ENCODE data around the gene RDM1. TPM values are rescaled to one million over a fixed set of nuclear protein-coding genes. Genes with fewer than 3 reads are reported as not detected.

Gene RDM1
- total RNA-seq, 2 experiments from 2014 or later, result 4.1 to 11.0 TPM

DNA sequence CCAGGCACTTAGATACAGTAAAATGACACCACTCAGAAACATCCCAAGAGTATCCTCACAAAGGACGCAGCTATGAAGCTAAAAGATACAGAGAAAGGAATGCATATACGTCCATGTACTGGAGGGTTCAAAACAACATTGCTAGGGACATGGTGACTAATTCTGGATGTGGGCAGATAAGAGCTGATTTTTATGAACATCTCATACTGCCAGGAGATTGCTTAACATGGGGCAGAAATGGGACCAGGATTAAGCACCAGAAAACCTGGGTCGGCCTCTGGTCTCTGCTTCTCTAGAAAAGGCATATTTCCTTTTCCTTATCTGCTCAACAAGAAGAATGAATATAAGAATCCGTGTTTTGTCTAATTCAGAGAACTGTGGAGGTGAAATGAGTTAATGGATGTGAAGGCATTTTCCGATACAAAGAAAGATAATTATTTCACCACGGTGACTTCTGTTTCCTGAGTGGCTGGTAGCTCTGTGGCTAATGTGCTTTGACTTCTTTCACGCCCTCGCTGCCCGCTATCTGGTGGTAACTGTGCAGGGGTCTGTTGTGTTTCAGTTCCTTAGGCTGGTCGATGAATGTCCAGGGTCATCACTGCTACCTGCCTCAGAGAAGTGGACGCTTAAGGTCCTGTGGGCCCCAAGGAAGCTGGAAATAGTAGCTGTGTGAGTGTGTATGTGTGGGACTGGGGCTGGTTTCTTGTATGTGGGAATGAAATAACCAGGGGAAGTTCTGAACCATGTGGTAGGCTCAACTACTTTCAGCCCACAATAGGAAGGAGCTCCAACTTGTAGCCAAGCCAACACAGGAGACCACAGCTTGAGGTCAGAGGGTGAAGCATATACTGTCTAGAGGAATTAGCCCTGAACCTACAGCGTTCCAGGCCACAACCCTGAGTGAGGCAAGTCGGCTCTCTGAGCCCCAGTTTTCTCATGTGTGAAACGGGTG, 34.7 kb downstream of the RDM1 start:
- Histone ChIP-seq H3K27ac (ENCODE audit: low read depth, low read length, poor library complexity, severe bottlenecking) (no peak overlapping the region), H2AFZ (ENCODE audit: low read length) (no peak overlapping the region)
- CTCF ChIA-PET (ENCODE audit: unreplicated experiment), result no interaction called here

DNA sequence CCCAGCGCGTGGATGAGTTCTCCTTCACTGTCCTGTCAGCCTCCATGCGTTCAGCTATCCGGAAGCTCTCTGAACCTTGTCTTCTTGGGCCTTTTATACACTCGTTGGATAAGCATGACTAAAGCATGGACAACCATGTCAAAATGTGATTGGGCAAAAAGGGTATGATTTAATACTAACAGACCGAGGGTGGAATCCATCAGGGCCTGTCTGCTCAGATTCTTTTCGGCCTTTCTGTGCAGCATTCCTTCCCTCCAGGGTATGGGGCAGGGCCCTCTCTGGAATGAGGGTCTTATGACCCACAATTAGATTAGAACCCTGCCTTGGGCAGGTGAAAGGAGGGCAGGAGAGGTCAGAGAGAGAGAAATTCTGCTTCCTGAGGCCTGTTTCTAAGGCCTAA, 36.4 kb downstream of the RDM1 start:
- no peak for TF ChIP-seq EZH2phosphoT487 (IDR thresholded peaks at IDR 0.05; ENCODE audit: borderline replicate concordance, low read depth, low read length)
- TF ChIP-seq CTCF (conservative IDR thresholded peaks at IDR 0.05; ENCODE audit: low read length), result no peak
- intact Hi-C loops (cut with micrococcal nuclease; ENCODE audit: unreplicated experiment), result no loop called here
- no peak overlapping the region for H3K27ac ChIP-seq (ENCODE audit: low read depth, low read length, poor library complexity, severe bottlenecking)
- no peak overlapping the region for H2AFZ ChIP-seq (ENCODE audit: low read length)
- no peaks in the 10 kb centered on the region for H3K4me1 ChIP-seq (ENCODE audit: insufficient read depth, low read length, poor library complexity, severe bottlenecking)
- no peaks in the 10 kb centered on the region for H3K79me2 ChIP-seq (ENCODE audit: insufficient read depth, low read depth, low read length)
- BruUV-seq (replicated peaks), result no TSS peak
- H3K4me3 ChIP-seq (ENCODE audit: low read depth, low read length, poor library complexity, severe bottlenecking), result no peak overlapping the region
- no peak overlapping the region for H3K4me2 ChIP-seq (ENCODE audit: low read length)
- CTCF ChIA-PET (ENCODE audit: unreplicated experiment), result no interaction called here
- no peak for DNase-seq (ENCODE audit: low spot score)
- no peaks in the 10 kb centered on the region for H4K20me1 ChIP-seq (ENCODE audit: insufficient read depth, low read length)
- H3K36me3 ChIP-seq (ENCODE audit: insufficient read depth, low read length), result no peaks in the 10 kb centered on the region
- POLR2A ChIA-PET, result interaction anchor here (0.6 to 0.7 kb wide), 2 partner anchors 205 to 271 kb away, joined by 3 read pairs; no protein-coding TSS in a partner anchor
- H3K9me3 ChIP-seq (ENCODE audit: low read length), result no peaks in the 10 kb centered on the region
- no peaks in the 10 kb centered on the region for H3K9me2 ChIP-seq (ENCODE audit: insufficient read depth, low read length)

More for the DNA sequence above, 34.7 kb downstream of the RDM1 start:
- H3K9me2 ChIP-seq (ENCODE audit: insufficient read depth, low read length), result no peaks in the 10 kb centered on the region
- no peaks in the 10 kb centered on the region for H3K4me1 ChIP-seq (ENCODE audit: insufficient read depth, low read length, poor library complexity, severe bottlenecking)
- POLR2A ChIA-PET, result no interaction called here
- no TSS peak for BruUV-seq (replicated peaks)
- intact Hi-C loops (cut with micrococcal nuclease; ENCODE audit: unreplicated experiment), result no loop called here
- H4K20me1 ChIP-seq (ENCODE audit: insufficient read depth, low read length), result no peaks in the 10 kb centered on the region
- no peaks in the 10 kb centered on the region for H3K36me3 ChIP-seq (ENCODE audit: insufficient read depth, low read length)
- no peak overlapping the region for H3K4me3 ChIP-seq (ENCODE audit: low read depth, low read length, poor library complexity, severe bottlenecking)
- no peak for DNase-seq (ENCODE audit: low spot score)
- H3K9me3 ChIP-seq (ENCODE audit: low read length), result no peaks in the 10 kb centered on the region
- no peaks in the 10 kb centered on the region for H3K79me2 ChIP-seq (ENCODE audit: insufficient read depth, low read depth, low read length)
- no peak overlapping the region for H3K4me2 ChIP-seq (ENCODE audit: low read length)
- TF ChIP-seq CTCF (conservative IDR thresholded peaks at IDR 0.05; ENCODE audit: low read length) (no peak), EZH2phosphoT487 (IDR thresholded peaks at IDR 0.05; ENCODE audit: borderline replicate concordance, low read depth, low read length) (no peak)

DNA sequence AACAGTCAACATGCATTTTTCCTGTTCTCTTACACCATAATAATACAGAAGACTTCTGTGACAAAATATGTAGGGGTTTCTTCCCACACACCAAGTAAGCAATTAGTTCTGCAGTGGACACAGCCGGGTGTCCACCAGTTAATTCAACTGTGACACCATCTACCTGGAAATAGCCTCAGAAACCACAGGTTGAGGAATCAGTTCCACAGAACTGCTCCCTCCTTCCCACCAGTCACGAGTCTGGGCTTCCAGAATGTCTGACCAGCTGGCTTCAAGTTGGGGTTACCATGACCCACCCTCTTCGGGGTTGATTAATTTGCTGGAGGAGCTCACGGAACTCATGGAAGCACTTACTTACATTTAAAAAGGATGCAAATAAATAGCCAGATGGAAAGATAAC, 36.8 kb downstream of the RDM1 start:
- BruUV-seq (replicated peaks), result no TSS peak
- Histone ChIP-seq H3K27ac (ENCODE audit: low read depth, low read length, poor library complexity, severe bottlenecking) (no peak overlapping the region), H3K4me1 (ENCODE audit: insufficient read depth, low read length, poor library complexity, severe bottlenecking) (no peaks in the 10 kb centered on the region), H3K4me3 (ENCODE audit: low read depth, low read length, poor library complexity, severe bottlenecking) (no peak overlapping the region), H4K20me1 (ENCODE audit: insufficient read depth, low read length) (no peaks in the 10 kb centered on the region), H3K36me3 (ENCODE audit: insufficient read depth, low read length) (no peaks in the 10 kb centered on the region), H3K4me2 (ENCODE audit: low read length) (no peak overlapping the region), H3K9me3 (ENCODE audit: low read length) (no peaks in the 10 kb centered on the region), H3K9me2 (ENCODE audit: insufficient read depth, low read length) (no peaks in the 10 kb centered on the region), H3K79me2 (ENCODE audit: insufficient read depth, low read depth, low read length) (no peaks in the 10 kb centered on the region), H2AFZ (ENCODE audit: low read length) (no peak overlapping the region)
- ChIA-PET CTCF (ENCODE audit: unreplicated experiment) (no interaction called here), POLR2A (no interaction called here)
- intact Hi-C loops (cut with micrococcal nuclease; ENCODE audit: unreplicated experiment), result no loop called here
- no peak for DNase-seq (ENCODE audit: low spot score)
- TF ChIP-seq EZH2phosphoT487 (IDR thresholded peaks at IDR 0.05; ENCODE audit: borderline replicate concordance, low read depth, low read length) (no peak), CTCF (conservative IDR thresholded peaks at IDR 0.05; ENCODE audit: low read length) (no peak)
